Lung (tissue), 12 donors: ENCODE measurements around the gene LGI4. TPM values are rescaled to one million over a fixed set of nuclear protein-coding genes. Genes with fewer than 3 reads are reported as not detected.

Source experiments
- ATAC-seq: fragments of 200-7000 bp; cut with Tn5 transposase; one replicate; pipeline ENCODE4 v1.9.1; 2020; ENCODE audit warnings: moderate number of reproducible peaks; ENCODE audit not compliant: insufficient read depth, low FRiP score
- DNase-seq, 3 donors: peaks; one replicate each; pipeline ENCODE4 v3.0.0-alpha.2; 2013 to 2017
- H3K27ac ChIP-seq, 2 donors: one replicate each; pipeline ENCODE4 v1.5.1; 2013; ENCODE audit warnings: mild to moderate bottlenecking in 2 of 2, moderate library complexity in 2 of 2, control low read depth in 1 of 2, inconsistent platforms in 1 of 2, low read depth in 1 of 2, low read length in 1 of 2
- H3K27me3 ChIP-seq, 3 donors: one replicate each; pipeline ENCODE4 v1.5.1; 2013; ENCODE audit warnings: low read length in 2 of 3; ENCODE audit not compliant: control insufficient read depth in 3 of 3, insufficient read depth in 3 of 3
- H3K36me3 ChIP-seq, 4 donors: one replicate each; pipeline ENCODE4 v1.5.1; 2013; ENCODE audit warnings: low read length in 4 of 4, mild to moderate bottlenecking in 1 of 4, moderate library complexity in 1 of 4; ENCODE audit not compliant: control insufficient read depth in 4 of 4, insufficient read depth in 4 of 4
- H3K4me1 ChIP-seq, 5 donors: one replicate each; pipeline ENCODE4 v1.5.1; 2013; ENCODE audit warnings: low read length in 5 of 5, mild to moderate bottlenecking in 2 of 5, moderate library complexity in 1 of 5; ENCODE audit not compliant: control insufficient read depth in 5 of 5, insufficient read depth in 5 of 5
- H3K4me3 ChIP-seq: one replicate; pipeline ENCODE4 v1.5.1; 2013; ENCODE audit warnings: mild to moderate bottlenecking, control low read depth, moderate library complexity
- H3K9ac ChIP-seq, 2 donors: one replicate each; pipeline ENCODE4 v1.5.1; 2013; ENCODE audit warnings: low read length in 2 of 2, control low read depth in 1 of 2; ENCODE audit not compliant: insufficient read depth in 1 of 2
- H3K9me3 ChIP-seq, 4 donors: one replicate each; pipeline ENCODE4 v1.5.1; 2013; ENCODE audit warnings: low read length in 3 of 4, mild to moderate bottlenecking in 1 of 4, moderate library complexity in 1 of 4; ENCODE audit not compliant: control insufficient read depth in 4 of 4, insufficient read depth in 3 of 4
- CTCF ChIP-seq: IDR thresholded peaks from 2 replicates; pipeline ENCODE4 v1.5.1; 2012; ENCODE audit warnings: mild to moderate bottlenecking; ENCODE audit errors: control extremely low read depth, extremely low read depth
- WGBS, 2 donors: extraction: QIAGEN DNeasy Blood & Tissue Kit; methylation state at CpG; one replicate each; pipeline ENCODE4 v1.1.7; 2013; 5-methylcytosine and 5-hydroxymethylcytosine counted together
- polyA plus RNA-seq, 2 donors: library from polyadenylated mRNA; stranded (reverse); fragments of 200-250 nt; gene quantifications; one replicate each; pipeline ENCODE4 v1.2.1, GENCODE V29; 2013
- total RNA-seq, 2 donors: library from RNA; depleted of rRNA in 1 of 2; stranded (reverse); fragments of >200 nt in 1 of 2; gene quantifications; one replicate each; pipeline ENCODE4 v1.2.1, GENCODE V29; 2014 to 2021
- donor health status: control.
- donor health status: control.
- donor health status: Bipolar disorder and iron deficiency.
- donor health status: healthy.
- donor health status: DM: yes; HTN: yes; CAD: no.

The LGI4 gene
- total and polyA plus RNA-seq, 4 donors, result 1.6 to 11.2 (median 4.1) TPM

GRCh38 chr19:35141837-35142605 lies 7.2 kb upstream of the LGI4 start:
- H3K9ac ChIP-seq, result no peak overlapping the region
- no peak for TF ChIP-seq CTCF
- H3K4me1 ChIP-seq, result peaks cover 5 to 42% (median 12%) of the 10 kb centered on the region in 5 donors
- H3K9me3 ChIP-seq, result no peaks in the 10 kb centered on the region
- peaks cover 0 to 12% (median 2%) of the 10 kb centered on the region in 3 donors for H3K27me3 ChIP-seq
- ATAC-seq, result no peak
- no peak overlapping the region for H3K4me3 ChIP-seq
- peak in 2 of 3 donors; percentile 27 to 39 for DNase-seq
- WGBS, 2 donors, result 14 to 21% methylated on average over 21 of the region's 21 CpGs
- H3K36me3 ChIP-seq, result peaks cover 0 to 3% (median 0%) of the 10 kb centered on the region in 4 donors
- no peak overlapping the region for H3K27ac ChIP-seq

- peak; percentile 14 for TF ChIP-seq CTCF
- Histone ChIP-seq H3K9me3 (no peaks in the 10 kb centered on the region), H3K4me3 (peak overlapping the region; percentile 21), H3K27ac (peak overlapping the region; percentile 34 to 87), H3K36me3 (peaks cover 0 to 3% (median 0%) of the 10 kb centered on the region in 4 donors), H3K9ac (no peak overlapping the region), H3K4me1 (peaks cover 5 to 42% (median 13%) of the 10 kb centered on the region in 5 donors), H3K27me3 (peaks cover 0 to 12% (median 2%) of the 10 kb centered on the region in 3 donors)
- ATAC-seq (peak; percentile 84), DNase-seq (peak; percentile 61 to 87 (median 70))
- 2 to 5% methylated on average over 46 to 48 of the region's 48 CpGs for WGBS, 2 donors
These were observed 6.3 kb upstream of the LGI4 start for GRCh38 chr19:35140962-35141836.

- Histone ChIP-seq H3K27me3 (peaks cover 0 to 12% (median 2%) of the 10 kb centered on the region in 3 donors), H3K4me3 (peak overlapping the region; percentile 21), H3K9ac (peak overlapping the region in 1 of 2 donors; percentile 25), H3K36me3 (peaks cover 0 to 3% (median 0%) of the 10 kb centered on the region in 4 donors), H3K27ac (peak overlapping the region; percentile 67 to 87), H3K4me1 (peaks cover 5 to 46% (median 14%) of the 10 kb centered on the region in 5 donors), H3K9me3 (no peaks in the 10 kb centered on the region)
- no peak for TF ChIP-seq CTCF
- ATAC-seq (no peak), DNase-seq (no peak)
- 58 to 73% methylated on average over 12 of the region's 12 CpGs for WGBS, 2 donors
These were observed 5.5 kb upstream of the LGI4 start for GRCh38 chr19:35140207-35140961.
